Spleen (tissue), 7 donors: Measurements from ENCODE around the gene SIAH1.

Experiments used
- POLR2A ChIP-seq, 3 donors: fragments of 450-650 bp; IDR thresholded peaks; one replicate each; pipeline ENCODE4 v1.5.1; 2017; ENCODE audit warnings: antibody characterized with exemption in 3 of 3, mild to moderate bottlenecking in 1 of 3
- POLR2AphosphoS5 ChIP-seq, 3 donors: sonication (generic); formaldehyde crosslinking; IDR thresholded peaks; one replicate each; pipeline ENCODE4 v1.5.1; 2017; ENCODE audit warnings: antibody characterized with exemption in 3 of 3
- TF ChIP-seq, protein P1 (sequence below), 11 experiments: fragments of 200-600 bp in 7 of 11; fragments of 450-650 bp in 4 of 11; sonication (generic) in 4 of 11; IDR thresholded peaks in 8 of 11; conservative IDR thresholded peaks in 3 of 11; 1 replicate in 7 of 11; 2 replicates in 4 of 11; pipeline versions ENCODE4 v1.4.0 to v1.8.0; 2016 to 2021; ENCODE audit warnings: antibody characterized with exemption in 11 of 11, inconsistent platforms in 4 of 11, mild to moderate bottlenecking in 1 of 11
- donor health status: DM: no; HTN: no; CAD: no; lungs with moderate emphysema.
- donor health status: DM: no; HTN: no; CAD: no.
- donor health status: DM: no; HTN: no; CAD: no.

DNA sequence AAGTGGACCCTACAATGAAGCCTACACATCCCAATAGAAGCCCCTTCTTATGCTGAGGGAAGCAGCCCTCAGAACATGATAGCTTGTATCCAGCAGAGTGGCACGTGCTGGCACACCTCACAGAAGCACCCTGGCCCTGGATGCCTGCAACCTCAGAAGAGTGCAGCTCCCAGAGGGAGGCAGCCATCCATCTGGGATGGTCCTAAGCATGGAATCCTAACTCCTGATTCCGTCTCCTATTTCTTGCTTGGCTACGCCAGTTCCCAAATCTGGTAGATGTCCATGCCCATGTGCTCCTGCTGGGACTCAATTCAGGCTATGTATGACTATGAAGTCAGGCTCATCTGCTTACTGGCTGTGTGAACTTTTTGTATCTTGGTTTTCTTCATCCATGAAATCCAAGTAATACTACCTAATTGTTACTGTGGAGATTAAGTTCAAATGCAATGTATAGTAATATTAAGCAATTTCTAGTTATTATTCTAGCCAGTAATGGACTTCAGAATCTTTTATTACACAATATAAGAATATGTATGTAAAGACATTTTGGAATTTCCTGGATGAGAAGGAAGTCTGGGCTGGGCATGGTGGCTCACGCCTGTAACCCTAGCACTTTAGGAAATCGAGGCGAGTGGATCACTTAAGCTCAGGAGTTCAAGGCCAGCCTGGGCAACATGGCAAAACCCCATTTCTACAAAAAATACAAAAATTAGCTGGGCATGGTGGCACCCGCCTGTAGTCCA is 32.4 kb downstream of the SIAH1 start:
- TF ChIP-seq, protein P1, sequence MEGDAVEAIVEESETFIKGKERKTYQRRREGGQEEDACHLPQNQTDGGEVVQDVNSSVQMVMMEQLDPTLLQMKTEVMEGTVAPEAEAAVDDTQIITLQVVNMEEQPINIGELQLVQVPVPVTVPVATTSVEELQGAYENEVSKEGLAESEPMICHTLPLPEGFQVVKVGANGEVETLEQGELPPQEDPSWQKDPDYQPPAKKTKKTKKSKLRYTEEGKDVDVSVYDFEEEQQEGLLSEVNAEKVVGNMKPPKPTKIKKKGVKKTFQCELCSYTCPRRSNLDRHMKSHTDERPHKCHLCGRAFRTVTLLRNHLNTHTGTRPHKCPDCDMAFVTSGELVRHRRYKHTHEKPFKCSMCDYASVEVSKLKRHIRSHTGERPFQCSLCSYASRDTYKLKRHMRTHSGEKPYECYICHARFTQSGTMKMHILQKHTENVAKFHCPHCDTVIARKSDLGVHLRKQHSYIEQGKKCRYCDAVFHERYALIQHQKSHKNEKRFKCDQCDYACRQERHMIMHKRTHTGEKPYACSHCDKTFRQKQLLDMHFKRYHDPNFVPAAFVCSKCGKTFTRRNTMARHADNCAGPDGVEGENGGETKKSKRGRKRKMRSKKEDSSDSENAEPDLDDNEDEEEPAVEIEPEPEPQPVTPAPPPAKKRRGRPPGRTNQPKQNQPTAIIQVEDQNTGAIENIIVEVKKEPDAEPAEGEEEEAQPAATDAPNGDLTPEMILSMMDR (IDR thresholded peaks at IDR 0.05 in 8 of 11, conservative IDR thresholded peaks at IDR 0.05 in 3 of 11), result no peak
- TF ChIP-seq POLR2A (IDR thresholded peaks at IDR 0.05) (no peak), POLR2AphosphoS5 (IDR thresholded peaks at IDR 0.05) (peak in 2 of 3 donors; percentile 16 to 31)
